ENCODE results near the gene CNBP. TPM values are rescaled to one million over a fixed set of nuclear protein-coding genes. Genes with fewer than 3 reads are reported as not detected.

Gene CNBP
- total and polyA plus RNA-seq, 10 of the 15 experiments (the other 5 are each of a cell fraction or from before 2014, with no cell fraction given) = 300 to 719 (median 439) TPM

DNA sequence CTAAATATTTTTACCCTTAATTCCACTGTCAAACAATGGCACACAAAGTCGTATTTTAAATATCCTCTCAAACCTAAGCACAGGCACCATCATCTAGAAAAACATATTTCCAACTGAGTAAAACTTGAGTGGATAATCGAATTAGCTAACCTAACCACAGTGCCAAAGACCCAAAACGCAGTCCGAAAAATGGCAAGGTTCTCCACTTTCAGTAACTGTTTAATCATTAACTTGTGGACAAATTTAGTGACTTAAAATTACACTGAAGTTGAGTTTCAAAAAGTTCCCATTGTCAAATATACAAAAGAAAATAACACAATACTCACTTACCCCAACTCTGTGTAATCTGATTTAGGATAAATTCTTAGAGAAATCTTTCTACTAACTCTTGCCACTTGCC lies 10.0 kb downstream of the CNBP start:
- in situ Hi-C loops (cut with MboI) = no loop called here
- no peak for TF ChIP-seq ZNF274 (IDR thresholded peaks at IDR 0.05; ENCODE audit: insufficient read depth, insufficient read length)
- no peak for TF ChIP-seq SMC3 (IDR thresholded peaks at IDR 0.05; ENCODE audit: borderline replicate concordance, low read length)
- TF ChIP-seq, protein P1, sequence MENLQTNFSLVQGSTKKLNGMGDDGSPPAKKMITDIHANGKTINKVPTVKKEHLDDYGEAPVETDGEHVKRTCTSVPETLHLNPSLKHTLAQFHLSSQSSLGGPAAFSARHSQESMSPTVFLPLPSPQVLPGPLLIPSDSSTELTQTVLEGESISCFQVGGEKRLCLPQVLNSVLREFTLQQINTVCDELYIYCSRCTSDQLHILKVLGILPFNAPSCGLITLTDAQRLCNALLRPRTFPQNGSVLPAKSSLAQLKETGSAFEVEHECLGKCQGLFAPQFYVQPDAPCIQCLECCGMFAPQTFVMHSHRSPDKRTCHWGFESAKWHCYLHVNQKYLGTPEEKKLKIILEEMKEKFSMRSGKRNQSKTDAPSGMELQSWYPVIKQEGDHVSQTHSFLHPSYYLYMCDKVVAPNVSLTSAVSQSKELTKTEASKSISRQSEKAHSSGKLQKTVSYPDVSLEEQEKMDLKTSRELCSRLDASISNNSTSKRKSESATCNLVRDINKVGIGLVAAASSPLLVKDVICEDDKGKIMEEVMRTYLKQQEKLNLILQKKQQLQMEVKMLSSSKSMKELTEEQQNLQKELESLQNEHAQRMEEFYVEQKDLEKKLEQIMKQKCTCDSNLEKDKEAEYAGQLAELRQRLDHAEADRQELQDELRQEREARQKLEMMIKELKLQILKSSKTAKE (IDR thresholded peaks at IDR 0.05; ENCODE audit: low read depth, poor library complexity, severe bottlenecking) = no peak
- no peak for TF ChIP-seq CTCF (IDR thresholded peaks at IDR 0.05 in 2 of 3, conservative IDR thresholded peaks at IDR 0.05 in 1 of 3; ENCODE audit: control insufficient read depth in 2 of 3, extremely low read depth in 1 of 3, insufficient read depth in 1 of 3, low read depth in 3 of 3, low read length in 3 of 3)
- TF ChIP-seq FOXK2 (IDR thresholded peaks at IDR 0.05) = no peak
- no peak for TF ChIP-seq ETV6 (conservative IDR thresholded peaks at IDR 0.05 in 1 of 2, IDR thresholded peaks at IDR 0.05 in 1 of 2; ENCODE audit: borderline replicate concordance in 1 of 2, low read depth in 1 of 2)
- TF ChIP-seq YY1 (IDR thresholded peaks at IDR 0.05; ENCODE audit: low read depth, low read length) = no peak
- TF ChIP-seq CHD1 (IDR thresholded peaks at IDR 0.05; ENCODE audit: low read depth, low read length) = no peak
- TF ChIP-seq POLR2AphosphoS5 (IDR thresholded peaks at IDR 0.05; ENCODE audit: low read length) = no peak
- no peak for TF ChIP-seq ASH2L (IDR thresholded peaks at IDR 0.05; ENCODE audit: borderline replicate concordance, low read depth)
- no peaks in the 10 kb centered on the region for H3K9me3 ChIP-seq (replicated peaks; ENCODE audit: control insufficient read depth, insufficient read depth, low read length)
- no peak overlapping the region for H3K27ac ChIP-seq (ENCODE audit: control insufficient read depth, insufficient read depth)
- CTCF ChIA-PET = interaction anchor here (1.4 to 1.9 kb wide), 2 partner anchors 11 to 73 kb away, joined by 6 read pairs; no protein-coding TSS in a partner anchor
- no peaks in the 10 kb centered on the region for H3K4me1 ChIP-seq (ENCODE audit: control insufficient read depth, insufficient read depth, low read length)
- peaks cover 60% of the 10 kb centered on the region for H3K79me2 ChIP-seq (ENCODE audit: control insufficient read depth, insufficient read depth, low read length)
- no TSS peak for BruUV-seq (replicated peaks)
- H3K36me3 ChIP-seq (ENCODE audit: control insufficient read depth in 2 of 2, insufficient read depth in 2 of 2, low read length in 1 of 2) = peaks cover 10 to 24% of the 10 kb centered on the region in 2 experiments
- RAD21 ChIA-PET (ENCODE audit: unreplicated experiment) = no interaction called here
- 49% methylated on average over 4 of the region's 4 CpGs for WGBS (ENCODE audit: insufficient coverage, insufficient replicate concordance, low lambda C conversion rate, missing lambda C conversion rate)
- ATAC-seq (peak; percentile 15), DNase-seq (ENCODE audit: low read depth, low spot score) (no peak), FAIRE-seq (peak; percentile 76)
- SMC1A ChIA-PET (ENCODE audit: uncharacterized antibody, unreplicated experiment) = interaction anchor here (0.9 to 1.6 kb wide), 3 partner anchors 12 to 51 kb away, joined by 3 to 8 read pairs (median 4); no protein-coding TSS in a partner anchor
- H3K4me3 ChIP-seq = 0 out of 2 replicates have a peak overlapping the region, but pooled peaks have one; percentile 8
- H3K4me2 ChIP-seq (ENCODE audit: control insufficient read depth, insufficient read depth) = no peak overlapping the region
- intact Hi-C loops (cut with micrococcal nuclease; ENCODE audit: unreplicated experiment) = no loop called here
- H4K20me1 ChIP-seq (ENCODE audit: control insufficient read depth, insufficient read depth) = 0 out of 2 replicates have a peak, but pooled peaks cover 2% of the 10 kb centered on the region
- H2AFZ ChIP-seq (ENCODE audit: control insufficient read depth, low read depth, low read length) = no peak overlapping the region
- no peaks in the 10 kb centered on the region for H3K27me3 ChIP-seq (replicated peaks in 1 of 2; ENCODE audit: control insufficient read depth in 2 of 2, insufficient read depth in 2 of 2, low read length in 1 of 2)
- H3K9ac ChIP-seq (ENCODE audit: control insufficient read depth, insufficient read depth, low read length) = no peak overlapping the region
- POLR2A ChIA-PET = interaction anchor here (0.7 to 1.5 kb wide), 3 partner anchors 12 to 892 kb away, joined by 3 to 15 read pairs (median 5); no protein-coding TSS in a partner anchor

All from GM12878 (cell line).